HG03378 (cell line): ENCODE data around the gene OPA3.

Experiments
- ATAC-seq: cut with Tn5 transposase; IDR thresholded peaks from one replicate; pipeline ENCODE4 v1.9.1; 2021; ENCODE audit warnings: mild to moderate bottlenecking, moderate library complexity; ENCODE audit not compliant: unreplicated experiment

The OPA3 gene

DNA sequence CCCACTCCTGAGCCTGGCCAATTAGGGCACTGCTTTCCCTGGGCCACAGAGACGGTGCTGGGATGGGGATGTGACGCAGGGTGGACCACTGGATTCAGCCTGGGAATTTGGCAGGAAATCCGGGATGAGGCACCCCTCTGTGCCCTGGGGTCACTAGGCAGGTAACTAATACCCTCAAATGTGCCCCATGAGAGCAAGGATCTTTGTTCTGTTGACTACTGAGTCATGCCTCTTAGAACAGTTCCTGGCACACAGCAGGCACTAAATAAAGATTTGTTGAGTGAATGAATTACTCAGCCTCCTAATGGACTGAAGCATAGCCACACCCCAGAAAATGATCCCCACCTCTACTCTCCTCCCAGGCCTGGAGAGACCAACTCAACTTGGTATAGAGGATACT lies 15.9 kb downstream of the OPA3 start:
- no peak for ATAC-seq

DNA sequence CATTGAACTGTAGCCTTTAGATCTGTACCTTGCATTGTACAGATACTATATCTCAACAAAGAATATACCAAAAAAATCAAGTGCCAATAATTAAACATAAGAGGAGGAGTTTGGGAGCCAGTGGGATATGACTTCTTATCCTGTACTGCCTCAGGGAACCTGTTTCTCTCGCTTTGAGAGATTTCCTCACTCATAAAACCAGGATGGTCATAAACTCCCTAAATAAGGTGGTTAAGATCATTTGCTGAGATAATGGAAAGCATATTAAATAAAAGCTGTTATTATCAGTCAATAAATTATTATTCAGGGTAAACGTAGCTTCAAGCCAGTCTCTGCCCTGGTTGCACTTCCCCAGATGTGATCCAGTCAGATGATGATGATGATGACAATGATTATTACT lies 17.0 kb downstream of the OPA3 start:
- no peak for ATAC-seq

DNA sequence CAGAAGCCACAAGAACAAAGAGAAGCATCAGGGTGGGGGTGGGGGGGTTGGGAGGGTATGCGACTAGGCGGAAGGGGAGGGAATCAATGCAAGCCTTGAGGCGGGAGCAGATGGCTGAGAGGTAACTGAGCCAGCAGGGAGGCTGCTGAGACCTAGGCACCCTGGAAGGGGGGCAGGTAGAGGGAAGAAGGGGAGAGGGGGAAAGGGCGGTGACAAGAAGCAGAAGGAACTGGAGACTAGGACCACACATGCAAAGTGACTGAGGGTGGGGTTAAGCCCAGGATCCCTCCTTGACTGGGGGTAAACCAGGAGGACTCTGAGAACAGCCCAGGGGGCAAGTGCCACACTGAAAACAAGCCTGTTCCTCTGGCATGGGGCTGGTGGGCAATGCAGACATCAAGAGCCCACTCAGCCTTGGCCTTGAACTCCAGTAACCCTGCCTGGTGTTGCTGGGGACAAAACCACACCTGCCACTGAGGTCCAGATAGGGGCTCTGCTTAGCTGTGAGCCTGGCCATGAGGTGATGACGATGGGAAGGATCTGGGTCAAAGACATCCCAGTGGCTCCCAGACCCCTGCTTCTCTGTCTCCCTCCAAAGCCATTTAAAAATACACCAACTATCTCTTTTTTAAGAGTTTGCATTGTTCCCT lies 20.3 kb downstream of the OPA3 start:
- ATAC-seq = no peak

DNA sequence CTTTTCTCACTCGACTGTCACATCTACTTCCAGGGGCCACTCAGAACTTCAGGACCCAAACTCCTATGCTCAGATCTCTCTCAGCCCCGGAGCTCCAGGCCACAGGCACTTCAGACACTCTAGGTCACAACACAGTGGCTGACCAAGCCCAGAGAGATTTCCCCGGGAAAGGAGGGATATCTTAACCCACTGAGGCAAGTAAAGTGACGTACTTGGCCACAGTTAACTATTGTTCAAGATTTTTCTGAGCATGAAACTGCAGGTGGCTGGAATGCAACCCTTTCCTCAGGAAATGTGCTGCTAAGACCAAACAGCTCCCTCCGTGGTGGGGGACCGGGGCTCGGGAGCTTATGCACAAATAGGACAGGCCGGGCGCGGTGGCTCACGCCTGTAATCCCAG lies 23.9 kb downstream of the OPA3 start:
- ATAC-seq = no peak

DNA sequence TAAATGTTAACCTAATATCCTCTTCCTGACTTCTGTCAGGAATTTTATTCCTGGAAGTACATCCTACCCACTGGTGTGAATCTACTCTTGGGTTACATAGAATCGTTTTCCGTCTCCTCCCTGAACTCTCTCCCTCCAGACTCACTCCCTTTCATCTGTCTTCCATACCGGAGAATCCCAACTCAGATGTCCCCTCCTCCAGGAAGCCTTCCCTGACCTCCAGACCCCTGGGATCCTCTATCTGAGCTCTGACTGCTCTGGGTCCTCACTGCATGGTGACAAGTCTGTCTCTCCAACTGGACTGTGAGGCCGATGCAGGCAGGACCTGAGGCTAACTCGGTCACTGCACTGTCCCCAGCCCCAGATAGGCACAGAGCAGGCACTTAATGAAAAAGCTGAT lies 24.6 kb downstream of the OPA3 start:
- ATAC-seq = no peak

DNA sequence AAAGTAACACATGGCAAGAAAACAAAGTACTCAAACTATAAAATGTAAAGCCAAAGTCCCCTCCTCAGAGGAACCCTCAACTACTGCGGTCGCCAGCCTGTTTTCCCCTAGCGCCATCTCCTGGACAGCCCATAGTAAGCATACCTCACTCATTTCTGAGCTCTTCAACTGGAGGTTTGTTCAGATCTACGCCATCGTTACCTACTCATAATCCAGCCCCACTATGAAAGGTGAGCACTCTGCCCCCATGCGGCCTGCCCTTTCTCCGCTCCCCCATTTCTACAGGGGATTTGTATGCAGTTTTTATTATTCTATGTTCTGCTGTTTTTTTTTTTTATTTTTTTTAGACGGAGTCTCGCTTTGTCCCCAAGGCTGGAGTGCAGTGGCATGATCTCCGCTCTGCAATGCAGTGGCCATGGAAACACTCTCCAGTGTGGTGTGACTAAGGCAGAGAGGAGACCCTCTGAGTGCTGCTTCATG lies 26.2 kb downstream of the OPA3 start:
- ATAC-seq = no peak

DNA sequence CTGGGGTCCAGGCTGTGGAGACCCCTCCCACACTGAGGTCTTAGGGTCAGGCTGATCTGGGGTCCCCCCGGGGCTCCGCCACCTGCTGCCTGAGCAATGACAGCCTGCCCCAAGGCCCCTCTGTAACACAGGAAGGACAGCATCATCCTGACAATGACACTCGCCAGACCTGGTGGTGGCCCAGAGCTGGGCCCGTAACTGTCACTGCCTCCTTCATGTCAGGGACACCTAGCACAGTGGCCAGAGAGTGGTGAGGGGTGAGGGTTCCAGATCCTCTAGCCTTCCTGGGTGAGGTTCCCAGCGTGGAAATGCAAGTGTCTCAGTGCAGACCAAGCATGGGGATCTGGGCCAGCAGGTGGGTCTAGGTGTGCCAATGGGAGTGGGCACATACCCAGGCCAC lies 27.8 kb downstream of the OPA3 start:
- no peak for ATAC-seq

DNA sequence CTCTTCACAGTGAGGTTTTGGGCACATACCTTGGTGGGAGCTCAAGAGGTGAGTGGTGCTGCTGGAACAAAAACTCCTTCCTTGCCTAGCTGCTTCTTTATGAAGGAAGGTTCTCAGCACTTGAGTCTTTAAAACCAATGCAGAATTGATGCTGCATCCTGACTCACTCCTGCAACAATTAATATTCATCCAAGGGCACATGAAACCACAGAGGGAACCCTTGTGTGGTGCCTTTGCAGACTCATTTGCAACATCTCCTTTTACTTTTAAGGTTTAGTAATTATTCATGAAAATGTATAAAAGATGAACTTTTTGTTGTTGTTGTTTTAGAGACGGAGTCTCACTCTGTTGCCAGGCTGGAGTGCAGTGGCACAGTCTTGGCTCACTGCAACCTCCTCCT lies 30.1 kb downstream of the OPA3 start:
- ATAC-seq = no peak

DNA sequence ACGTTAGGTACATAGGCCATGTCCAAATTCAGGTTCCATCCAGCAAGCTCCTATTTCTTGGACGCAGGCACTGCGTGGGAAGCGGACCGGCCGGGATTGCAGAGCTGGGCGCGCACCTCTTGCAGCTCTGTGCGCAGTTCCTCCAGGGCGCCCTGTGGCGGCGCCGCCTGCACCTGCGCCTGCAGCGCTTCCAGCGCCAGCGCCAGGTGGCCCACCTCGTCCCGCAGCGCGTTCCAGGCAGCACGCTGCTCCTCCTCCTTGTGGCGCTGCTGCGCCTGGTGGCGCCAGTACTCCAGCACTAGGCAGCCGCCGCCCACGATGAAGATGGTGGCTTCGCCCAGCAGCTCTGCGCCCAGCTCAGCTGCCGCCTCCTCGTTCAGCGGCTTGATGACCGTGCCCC lies 31.1 kb downstream of the OPA3 start:
- ATAC-seq = no peak

DNA sequence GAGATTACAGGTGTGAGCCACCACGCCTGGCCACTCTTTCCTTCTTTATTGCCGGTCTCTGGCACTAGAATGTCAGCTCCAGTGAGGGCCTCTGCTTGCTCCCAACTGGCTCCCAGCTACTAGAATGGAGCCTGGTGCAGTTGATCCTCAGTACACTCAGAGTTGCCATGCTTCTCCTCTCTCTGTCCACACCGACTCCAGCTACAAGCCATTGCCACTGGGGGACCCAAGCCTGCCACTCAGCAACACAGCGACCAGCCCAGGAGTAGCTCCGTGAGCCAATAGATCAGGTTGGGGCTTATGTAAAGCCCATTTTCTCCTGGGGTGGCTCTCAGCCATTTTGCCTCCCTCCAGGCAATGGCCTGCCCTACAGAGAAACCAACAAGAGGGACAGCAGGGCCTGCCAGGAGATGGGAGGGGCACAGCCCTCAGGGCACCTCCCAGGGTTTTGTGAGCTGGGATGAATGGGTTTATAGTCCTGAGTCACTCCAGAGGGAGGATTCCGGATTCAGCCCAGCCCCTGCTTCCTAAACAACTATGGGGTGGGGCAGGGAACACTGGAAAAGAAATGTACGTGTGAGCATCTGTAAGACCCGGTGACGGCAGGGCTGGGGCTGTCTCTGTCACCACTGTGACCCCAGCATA lies 36.5 kb downstream of the OPA3 start:
- ATAC-seq = no peak

DNA sequence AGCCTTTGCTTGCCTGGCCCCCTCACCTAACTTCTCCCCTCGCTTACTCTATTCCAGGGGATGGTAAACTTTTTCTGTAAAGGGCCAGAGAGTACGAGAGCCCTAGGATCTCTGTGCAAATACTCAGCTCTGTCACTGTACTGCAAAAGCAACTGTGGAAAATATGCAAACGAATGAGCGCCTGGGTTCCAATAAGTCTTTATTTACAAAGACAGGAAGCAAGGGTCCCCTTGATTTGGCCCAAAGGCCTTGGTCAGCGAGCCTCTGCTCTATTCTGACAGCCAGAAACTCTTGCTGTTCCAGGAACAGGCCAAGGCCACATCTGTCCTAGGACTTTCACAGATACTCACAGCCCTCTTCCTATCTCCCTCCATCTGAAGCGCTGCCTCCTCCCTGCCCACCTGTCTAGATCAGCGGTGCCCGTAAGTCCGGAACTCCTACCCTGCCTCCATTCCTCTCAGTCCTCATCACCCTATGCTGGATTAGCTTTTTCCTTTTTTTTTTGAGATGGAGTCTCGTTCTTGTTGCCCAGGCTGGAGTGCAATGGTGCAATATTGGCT lies 37.3 kb downstream of the OPA3 start:
- ATAC-seq = no peak

DNA sequence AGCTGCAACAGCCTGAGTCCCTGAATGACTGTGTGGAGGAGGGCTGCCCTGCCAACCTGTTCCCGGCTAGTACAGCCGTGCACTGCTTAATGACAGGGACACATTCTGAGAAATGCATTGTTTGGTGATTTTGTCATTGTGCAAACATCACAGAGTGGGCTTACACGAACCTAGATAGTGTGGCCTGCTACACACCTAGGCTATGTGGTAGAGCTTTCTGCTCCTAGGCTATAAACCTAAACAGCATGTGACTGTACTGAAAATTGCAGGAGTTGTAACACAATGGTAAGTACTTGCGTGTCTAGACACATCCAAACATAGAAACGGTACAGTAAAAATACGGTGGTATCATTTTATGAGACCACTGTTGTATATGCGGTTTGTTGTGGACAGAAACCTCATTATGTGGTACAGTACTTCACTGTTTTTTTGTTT lies 42.4 kb downstream of the OPA3 start:
- no peak for ATAC-seq

DNA sequence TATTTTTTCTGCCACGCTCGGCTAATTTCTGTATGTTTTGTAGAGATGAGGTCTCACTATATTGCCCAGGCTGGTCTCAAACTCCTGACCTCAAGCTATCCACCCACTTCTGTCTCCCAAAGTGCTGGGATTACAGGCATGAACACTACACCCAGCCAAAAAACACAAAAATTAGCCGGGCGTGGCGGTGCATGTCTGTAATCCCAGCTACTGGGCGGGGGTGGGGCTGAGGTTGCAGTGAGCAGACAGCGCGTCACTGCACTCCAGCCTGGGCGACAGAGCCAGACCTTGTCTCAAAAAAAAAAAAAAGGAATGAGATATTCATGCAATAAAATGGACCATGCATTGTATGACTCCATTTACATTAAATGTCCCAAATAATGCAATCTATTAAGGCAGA lies 45.1 kb downstream of the OPA3 start:
- no peak for ATAC-seq

DNA sequence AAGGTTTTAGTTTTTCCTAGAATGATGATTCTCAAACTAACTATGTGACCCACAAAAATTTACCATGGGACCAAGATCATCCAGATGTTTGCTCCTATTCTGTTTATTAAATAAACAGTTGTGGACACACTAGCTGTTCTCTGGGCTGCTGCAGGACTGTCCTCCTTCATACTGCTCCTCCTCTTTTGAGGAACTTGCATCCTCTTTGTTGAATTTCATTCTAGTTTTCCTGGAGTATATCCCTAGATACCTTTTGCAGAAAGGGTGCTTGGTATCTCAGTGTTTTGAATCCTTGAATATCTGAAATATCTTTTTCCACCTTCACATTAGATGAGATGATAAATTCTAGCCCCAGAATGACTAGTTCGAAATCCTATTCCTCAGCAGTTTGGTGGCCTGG lies 53.3 kb downstream of the OPA3 start:
- ATAC-seq = no peak

DNA sequence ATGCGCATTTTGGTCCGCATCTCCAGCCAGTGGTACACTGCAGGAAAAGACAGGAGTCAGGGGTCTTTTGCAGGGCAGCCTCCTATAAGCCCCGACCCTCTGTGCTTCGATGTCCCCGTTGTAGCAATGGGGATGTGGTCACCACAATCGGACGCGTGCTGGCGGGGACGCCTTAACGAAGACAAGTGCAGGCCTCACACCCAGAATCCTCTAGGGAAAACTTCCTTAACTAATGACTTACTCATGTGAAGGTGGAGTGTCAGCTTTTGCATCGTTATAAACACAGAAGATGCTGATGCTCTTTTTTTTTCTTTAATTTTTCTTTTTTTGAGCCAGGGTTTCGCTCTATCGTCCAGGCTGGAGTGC lies 55.2 kb downstream of the OPA3 start:
- no peak for ATAC-seq

DNA sequence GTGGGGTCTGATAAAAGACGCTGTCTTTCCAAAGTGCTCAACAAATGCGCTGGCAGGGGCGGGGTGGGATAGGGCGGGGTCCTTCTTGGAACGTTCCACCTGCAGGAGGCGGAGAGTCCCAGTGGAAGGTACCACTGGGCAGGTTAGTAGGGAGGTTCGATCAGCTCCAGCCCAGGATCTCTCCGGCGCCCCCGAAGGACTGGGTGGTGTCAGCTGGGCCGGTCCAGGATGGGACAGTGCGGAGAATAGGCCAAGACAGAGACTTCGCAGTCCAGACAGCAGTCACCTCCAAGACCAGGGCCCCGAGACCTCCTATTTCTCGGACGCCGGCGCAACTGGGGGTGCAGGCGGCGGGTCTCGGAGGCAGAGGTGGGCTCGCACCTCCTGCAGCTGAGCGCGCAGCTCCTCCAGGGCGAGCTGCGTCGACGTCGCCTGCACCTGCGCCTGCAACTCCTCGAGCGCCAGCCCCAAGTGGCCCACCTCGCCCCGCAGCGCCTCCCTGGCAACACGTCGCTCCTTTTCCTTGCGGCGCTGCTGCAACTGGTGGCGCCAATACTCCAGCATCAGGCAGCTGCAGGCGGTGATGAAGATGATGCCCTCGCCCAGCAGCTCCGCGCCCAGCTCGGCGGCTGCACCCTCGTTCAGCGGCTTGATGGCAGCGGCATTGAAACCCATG lies 55.7 kb downstream of the OPA3 start:
- no peak for ATAC-seq

DNA sequence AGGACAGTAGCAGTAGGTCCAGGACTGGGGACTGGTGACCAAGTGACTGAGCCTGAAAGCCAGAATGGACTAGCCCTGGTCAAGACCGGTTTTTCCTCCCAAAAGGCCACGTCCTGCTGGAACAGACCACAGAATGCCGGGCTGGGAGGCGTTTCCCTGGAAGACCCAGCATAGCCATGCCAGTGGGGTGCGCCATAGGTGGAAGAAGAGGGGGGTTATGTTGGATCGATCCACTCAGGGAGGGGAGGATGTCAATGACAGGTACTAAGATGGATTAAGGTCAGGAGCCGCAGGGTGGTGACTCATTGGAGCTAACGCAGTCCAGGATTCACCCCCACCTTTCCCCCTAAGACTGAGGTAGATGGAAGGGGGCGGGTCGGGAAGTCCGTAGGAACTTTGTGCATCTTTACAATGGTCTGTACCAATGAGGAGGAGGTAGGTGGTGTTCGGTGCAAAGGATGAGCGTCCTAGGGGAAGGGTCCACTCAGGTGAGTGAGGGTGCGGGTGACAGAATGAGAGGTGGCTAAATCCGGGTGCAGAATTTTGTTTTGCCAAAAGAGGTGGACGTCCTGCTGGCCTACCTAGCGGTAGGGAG lies 56.4 kb downstream of the OPA3 start:
- ATAC-seq = no peak

DNA sequence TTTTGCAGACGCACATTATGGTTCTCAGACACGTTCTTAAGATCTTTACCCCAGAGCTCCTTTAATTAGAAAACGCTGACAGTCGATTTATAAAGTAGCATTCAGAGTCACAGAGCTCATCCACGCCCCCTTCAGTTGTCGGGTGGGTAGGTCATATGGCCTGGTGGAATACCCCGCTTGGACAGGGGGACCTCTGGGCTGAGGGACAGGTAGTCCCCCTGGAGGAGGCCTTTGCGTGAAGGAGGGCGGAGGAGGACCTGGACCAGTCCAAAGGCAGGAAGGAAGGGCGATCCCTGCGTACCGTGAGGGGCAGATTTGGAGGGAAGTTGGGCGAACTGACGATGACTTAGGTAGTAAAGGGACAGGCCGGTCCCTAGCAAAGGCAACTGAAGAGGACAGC lies 56.9 kb downstream of the OPA3 start:
- ATAC-seq = no peak

DNA sequence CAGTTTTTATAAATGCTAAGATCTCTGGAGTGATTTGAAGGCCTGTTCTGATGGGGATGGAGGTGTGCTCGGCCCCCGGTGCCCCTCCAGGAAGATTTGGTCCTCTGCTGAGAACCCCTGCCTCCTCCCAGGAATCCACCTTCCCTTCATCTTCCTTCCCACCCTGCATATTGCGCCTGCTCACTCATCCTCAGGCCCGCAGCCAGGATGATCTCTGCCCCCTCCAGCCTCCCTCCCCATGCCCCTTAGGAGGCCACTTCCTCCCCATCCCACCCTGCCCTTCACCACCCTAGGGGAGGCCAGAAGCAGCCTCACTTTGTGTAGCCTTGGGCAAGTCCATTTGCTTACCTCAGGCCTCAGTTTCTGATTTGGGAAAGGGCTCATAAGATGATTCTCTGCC lies 57.6 kb downstream of the OPA3 start:
- ATAC-seq = no peak

DNA sequence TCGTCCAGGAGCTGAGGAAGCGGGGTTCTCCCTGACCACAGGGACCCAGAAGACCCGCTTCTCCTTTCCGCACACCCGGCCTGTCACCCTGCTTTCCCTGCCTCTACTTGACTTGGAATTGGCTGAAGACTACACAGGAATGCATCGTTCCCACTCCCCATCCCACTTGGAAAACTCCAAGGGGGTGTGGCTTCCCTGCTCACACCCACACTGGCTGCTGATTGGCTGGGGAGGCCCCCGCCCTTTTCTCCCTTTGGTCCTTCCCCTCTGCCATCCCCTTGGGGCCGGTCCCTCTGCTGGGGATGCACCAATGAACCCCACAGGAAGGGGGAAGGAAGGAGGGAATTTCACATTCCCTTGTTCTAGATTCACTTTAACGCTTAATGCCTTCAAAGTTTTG lies 58.5 kb downstream of the OPA3 start:
- ATAC-seq = no peak

DNA sequence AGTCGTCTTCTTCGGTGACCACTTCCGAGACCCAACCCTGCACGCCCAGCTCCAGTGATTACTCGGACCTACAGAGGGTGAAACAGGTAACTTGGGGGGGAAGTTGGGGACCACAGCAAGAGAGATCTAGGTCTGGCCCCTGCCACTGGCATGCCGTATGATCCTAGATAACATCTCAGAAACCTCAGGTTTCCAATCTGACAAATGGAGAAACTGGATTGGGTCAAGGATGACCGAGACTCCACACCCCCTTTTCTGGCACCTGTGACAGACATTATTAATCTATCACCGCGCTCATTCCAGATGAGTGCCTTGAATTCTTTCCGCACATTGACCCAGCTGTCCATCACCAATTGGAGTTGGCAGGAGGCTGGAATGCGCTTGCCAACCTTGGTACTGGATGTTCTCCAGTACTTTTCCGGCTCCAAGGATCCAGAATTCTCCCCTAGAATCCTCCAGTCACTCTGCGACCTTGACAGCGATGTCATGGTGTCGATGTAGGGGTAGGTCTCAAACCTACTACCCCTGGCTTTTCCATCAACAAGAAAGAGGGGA lies 60.0 kb downstream of the OPA3 start:
- ATAC-seq = no peak
